ENCODE measurements around the gene PGC. TPM values are rescaled to one million over a fixed set of nuclear protein-coding genes. Genes with fewer than 3 reads are reported as not detected.

Gene PGC
- total RNA-seq, 1 donor from 2014 or later = not detected

DNA sequence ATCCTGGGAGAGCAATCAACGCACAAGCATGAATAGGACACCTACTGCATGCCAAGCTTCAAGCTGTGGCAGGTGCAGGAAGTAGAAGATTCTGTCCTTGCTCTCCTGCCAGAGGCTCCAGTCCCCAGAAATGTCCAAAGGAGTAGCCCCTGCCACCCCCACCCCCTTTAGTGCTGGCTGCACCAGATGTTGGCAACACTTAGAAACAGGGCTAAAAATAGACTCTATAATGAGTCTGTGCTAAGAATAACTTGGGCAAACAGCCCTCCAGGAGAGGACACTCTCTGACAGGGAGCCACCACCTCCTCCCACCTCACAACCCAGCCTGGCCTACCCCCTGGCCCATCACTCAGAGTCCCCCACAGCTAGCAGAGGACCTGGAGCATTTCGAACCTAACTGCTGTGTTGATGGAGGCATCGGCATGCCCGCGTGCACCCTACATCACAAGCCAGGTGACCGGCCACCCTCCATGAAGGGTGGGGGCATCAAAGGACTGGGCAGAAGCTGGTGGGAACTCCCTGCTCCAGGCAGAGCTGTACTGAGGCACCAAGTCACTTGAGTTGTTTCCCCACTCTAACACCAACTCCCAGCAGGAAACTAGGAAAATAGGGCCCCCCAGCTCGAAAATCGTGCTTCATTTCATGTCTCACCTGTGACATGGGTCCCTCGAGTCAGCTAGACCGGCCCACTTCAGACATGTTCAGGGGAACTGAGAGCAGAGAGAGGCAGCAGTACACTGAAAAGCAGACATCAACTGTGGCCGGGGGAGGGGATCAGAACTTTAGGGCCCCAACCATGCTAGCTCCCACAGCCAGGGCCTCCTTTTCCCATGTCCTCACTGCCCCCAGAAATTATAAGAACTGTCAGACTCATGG lies 30.4 kb downstream of the PGC start:
- DNase-seq (ENCODE audit: low read depth) = peak; percentile 50

DNA sequence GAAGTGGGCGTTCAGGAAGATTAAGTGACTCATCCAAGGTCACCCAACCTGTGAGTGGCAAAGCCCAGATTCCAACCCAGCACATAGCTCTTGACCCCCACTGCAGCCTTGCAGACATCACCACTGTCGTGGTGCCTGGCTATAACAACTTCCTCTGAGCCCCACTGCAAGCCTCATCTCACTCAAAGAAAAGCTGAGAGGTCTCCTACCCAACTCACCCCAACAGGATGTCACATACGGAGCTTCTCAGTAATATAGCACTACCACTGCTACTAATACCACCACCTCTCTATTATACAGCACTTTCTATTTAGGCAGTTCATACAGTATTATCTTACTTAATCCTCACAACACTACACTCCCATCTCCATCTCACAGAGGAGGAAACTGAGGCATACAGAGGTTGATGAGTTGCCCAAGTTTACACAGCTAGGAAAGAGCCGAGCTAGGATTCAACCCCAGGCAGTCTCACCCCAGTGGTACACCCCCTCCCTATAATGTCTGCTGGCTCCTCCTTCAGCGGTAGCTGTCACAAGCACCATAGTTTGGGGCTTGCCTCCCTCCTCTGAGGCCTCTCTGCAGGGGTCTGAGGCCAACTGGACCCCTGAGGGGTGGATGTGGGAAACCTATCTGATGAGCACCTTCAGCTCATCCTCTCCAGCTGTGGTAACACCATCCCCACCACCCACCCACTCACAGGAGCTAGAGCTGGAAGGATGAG lies 31.2 kb downstream of the PGC start:
- DNase-seq (ENCODE audit: low read depth) = no peak

- DNase-seq (ENCODE audit: low read depth) = no peak
These were observed 32.5 kb downstream of the PGC start for GRCh38 chr6:41714556-41715273.

DNA sequence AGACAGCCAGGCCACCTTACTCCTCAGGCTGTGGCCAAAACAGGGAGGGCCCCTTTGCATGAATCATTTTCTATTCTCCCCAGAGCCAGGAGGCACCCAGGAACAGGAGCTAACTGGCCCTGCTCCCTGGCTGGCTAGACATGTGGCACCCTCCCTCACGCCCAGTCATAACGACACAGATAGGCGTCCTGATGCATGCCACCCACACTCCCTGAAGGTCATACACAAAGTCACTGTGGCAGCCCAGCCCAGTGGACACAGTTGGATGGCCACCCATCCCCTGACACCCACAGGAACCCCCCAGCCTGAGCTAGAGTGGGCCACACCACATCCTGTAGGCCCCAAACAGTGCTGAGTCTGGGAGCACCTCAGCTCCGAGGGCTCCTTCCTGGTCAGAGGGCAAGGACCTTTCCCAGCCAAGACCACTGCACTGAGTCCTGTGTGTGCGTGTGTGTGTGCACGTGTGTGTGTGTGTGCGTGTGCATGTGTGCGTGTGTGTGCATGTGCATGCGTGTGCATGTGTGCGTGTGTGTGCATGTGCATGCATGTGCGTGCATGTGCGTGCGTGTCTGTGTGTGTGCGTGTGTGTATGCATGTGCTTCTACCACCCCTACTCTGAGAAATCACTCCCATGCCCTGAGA lies 33.4 kb downstream of the PGC start:
- DNase-seq (ENCODE audit: low read depth) = no peak

DNA sequence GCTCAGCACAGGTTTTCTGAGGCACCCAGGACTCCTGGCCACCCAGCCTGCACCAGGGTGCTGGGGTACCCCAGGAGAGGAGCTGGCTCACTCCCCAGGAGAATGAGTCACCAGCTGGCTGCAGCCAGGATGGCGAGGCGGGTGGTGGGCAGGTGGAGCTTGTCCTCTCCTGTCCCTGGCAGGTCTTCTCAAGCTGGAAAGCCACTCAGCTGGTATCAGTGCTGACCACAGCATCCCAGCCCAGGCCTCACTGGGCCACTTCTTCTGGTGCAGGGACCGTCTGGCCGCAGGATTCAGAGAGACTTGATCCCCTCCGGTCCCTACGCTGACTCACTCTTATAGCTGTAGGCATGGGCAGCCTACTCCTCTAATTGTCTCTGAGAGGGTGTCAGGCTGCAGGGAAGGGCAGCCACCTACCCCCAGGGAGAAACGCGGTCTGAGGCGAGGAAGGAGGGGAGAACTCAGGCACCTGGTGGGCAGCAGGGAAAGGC lies 34.0 kb downstream of the PGC start:
- peak; percentile 93 for DNase-seq (ENCODE audit: low read depth)

DNA sequence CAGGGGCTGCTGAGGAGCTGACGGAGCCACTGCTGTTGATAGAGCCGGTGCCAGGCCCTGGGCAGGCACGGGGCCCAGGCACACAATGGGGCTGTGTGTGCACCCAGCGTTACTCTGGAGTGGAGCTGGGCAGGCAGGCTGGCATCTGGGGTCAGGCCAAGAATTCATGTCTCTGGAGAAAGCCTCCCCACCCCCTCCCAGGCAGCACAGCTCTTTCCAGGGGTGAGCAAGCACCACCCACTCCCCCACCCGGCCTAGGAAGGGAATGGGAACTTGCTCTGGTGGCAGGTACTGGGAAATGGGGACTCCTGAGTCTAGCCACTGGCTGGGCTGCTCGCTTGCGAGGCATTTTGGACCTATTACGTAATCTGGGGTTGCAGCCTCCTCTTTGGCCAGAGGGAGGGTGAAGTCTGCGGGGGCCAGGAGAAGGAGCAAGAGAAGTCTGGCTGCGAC lies 34.5 kb downstream of the PGC start:
- DNase-seq (ENCODE audit: low read depth) = peak; percentile 47

- DNase-seq (ENCODE audit: low read depth) = no peak
These were observed 35.7 kb downstream of the PGC start for GRCh38 chr6:41711323-41712038.

GRCh38 chr6:41709375-41709774 lies 37.8 kb downstream of the PGC start:
- DNase-seq (ENCODE audit: low read depth) = no peak

DNA sequence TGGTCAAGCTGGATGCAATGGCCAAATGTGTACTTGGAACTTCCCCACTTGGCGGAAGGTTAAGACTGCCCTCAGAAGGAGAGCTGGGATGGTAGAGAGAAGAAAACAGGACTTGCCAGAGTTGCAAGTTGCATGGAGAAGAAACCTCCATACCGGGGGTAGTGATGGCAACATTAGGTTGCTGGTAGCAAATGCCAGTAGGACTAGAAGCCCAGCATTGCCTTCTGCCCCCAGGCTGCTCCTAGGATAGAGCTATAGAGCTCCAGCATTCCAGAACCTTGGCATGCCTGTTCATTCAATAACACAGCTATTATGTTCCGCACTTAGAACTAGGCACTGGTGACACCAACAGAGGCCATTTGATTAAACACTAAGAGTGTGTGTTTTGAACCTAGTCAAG lies 38.3 kb downstream of the PGC start:
- DNase-seq (ENCODE audit: low read depth) = no peak

- no peak for DNase-seq (ENCODE audit: low read depth)
These were observed 39.5 kb downstream of the PGC start for GRCh38 chr6:41707565-41708200.

DNA sequence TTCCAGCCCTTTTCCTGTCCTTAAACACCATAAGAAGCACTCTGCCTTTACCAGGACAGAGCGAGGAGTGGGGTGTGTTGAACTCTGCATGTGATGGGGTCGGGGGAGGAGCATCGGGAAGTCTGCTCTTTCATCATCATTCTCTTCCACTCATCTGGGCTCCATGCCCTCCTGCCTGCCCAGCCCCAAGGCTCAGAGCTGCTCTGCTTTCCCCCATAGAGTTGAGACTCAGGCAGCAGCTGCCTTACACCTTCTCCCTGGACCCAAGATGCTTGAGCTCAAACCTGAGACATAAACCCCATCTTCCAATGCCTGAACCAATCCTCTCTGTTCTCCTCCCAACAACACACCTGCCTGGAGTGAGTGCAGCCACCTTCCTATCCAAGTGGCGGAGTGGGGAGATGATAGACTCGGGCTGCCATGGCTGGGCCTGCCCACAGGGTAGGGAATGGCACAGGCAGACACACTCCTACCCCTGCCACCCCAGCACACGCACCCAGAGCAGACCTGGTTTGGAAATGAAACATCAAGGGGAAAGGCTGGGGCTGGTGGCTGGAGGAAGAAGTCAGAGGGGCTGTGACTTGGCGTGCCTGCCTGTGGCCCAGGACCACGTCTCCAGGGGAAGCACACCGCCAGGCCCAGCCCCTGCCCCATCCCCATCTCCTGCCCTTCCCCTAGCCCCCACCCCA lies 40.2 kb downstream of the PGC start:
- no peak for DNase-seq (ENCODE audit: low read depth)

- DNase-seq (ENCODE audit: low read depth) = peak; percentile 88
These were observed 41.0 kb downstream of the PGC start for GRCh38 chr6:41705996-41706835.

GRCh38 chr6:41705311-41705995 lies 41.7 kb downstream of the PGC start:
- no peak for DNase-seq (ENCODE audit: low read depth)

DNA sequence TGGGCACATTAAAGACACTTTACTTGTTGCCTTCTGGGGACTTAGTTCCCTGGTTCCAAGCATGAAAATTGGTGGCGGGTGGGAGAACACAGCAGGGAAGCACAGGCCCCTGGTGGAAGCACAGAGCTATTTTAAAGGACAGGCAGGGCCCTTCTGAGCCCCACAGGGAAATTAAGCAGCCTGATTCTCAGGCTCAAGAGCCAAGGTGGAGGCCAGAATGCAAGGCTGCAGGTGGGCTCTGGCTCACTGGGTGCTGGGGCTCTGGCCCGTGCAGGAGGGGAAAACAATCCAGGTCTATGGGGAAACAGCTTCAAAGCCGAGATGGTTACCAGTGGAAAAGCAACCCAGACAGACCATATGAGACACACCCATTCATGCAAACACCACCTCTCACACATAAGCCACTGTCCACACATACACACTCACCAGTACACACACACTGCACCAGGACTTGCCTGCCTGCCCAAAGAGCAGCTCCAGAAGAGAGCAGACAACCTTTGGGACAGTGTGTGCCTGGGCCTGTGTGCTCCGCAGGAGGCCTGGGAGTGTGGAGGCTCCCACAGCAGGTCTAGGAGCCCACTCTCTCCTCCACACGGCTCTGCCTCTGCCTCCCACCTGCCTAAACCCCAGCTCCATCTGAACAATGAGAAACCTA lies 42.4 kb downstream of the PGC start:
- DNase-seq (ENCODE audit: low read depth) = no peak

GRCh38 chr6:41704028-41704427 lies 43.2 kb downstream of the PGC start:
- no peak for DNase-seq (ENCODE audit: low read depth)

DNA sequence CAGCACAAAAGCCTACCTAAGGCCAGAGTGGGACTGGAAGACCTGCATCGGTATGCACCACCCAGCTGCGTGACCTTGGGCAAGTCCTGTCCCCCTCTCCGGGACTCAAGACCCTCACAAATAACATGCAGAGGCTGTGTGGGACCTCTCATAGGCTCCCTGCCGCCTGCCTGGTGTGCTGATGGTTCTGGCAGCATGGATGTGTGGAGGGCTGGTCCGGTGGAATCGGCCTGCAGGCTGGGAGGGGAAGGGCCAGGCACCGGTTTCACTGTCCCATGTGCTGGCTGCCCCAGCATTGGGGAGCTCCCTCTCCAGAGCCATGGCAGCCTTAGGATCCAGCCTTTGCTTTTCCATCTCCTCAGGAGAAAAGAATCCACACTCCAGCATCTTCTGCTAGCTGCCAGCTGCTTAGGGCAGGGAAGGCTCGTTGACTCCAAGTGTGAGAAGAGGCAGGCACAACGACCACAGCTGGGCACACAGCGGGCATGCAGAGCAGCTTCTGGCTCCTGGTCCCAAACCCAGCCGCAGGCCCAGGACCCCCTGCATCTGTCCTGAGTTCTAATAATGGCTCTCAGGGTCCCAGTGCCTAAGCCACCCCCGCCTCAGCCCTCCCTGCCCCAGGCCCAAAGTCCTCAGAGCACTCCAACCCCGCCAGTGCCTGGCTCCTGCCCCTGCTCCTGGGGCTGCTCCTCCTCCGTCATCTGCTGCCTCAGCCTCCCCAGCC lies 44.3 kb downstream of the PGC start:
- DNase-seq (ENCODE audit: low read depth) = no peak

Data from myocyte (in vitro differentiated cells).